NB4 (cell line): ENCODE data around the gene HNRNPAB.

ENCODE experiments used
- POLR2A ChIP-seq: IDR thresholded peaks from 2 replicates; pipeline ENCODE4 v1.6.1; 2011; ENCODE audit warnings: mild to moderate bottlenecking; ENCODE audit not compliant: insufficient read length; ENCODE audit errors: extremely low read depth
- TF ChIP-seq, protein P1 (sequence below): IDR thresholded peaks from one replicate; pipeline ENCODE4 v1.5.1; 2012; ENCODE audit warnings: low read depth, low read length
- TF ChIP-seq, protein P2 (sequence below): IDR thresholded peaks from 2 replicates; pipeline ENCODE4 v1.6.1; 2011; ENCODE audit warnings: low read depth, low read length

DNA sequence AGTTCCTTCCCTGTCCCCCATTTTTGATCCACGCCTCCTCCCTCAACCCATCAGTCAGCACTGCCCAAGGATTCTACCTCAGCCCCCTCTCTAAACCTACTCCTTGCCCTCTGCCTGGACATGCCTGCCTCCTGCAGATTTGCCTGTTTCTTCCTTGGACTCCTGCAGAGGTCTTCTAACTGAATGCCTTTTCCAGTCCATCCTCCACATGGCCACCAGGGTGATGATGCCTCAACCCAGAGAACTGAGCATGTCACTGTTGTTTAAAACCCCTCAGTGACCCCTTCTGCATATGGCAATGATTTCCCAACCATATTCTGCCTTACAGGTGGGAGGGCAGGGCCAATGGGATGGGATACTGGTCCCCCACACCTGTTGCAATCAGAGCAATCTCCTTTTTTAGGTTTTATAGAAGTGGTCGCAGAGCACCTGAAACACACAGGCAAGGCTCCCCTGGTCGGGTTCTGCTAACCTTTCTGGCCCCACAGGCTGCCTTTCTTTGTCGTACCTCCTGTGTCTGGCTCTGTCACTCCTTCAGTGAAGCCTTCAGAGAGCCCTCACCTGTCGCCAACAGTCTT is 19.0 kb downstream of the HNRNPAB start:
- TF ChIP-seq, protein P1, sequence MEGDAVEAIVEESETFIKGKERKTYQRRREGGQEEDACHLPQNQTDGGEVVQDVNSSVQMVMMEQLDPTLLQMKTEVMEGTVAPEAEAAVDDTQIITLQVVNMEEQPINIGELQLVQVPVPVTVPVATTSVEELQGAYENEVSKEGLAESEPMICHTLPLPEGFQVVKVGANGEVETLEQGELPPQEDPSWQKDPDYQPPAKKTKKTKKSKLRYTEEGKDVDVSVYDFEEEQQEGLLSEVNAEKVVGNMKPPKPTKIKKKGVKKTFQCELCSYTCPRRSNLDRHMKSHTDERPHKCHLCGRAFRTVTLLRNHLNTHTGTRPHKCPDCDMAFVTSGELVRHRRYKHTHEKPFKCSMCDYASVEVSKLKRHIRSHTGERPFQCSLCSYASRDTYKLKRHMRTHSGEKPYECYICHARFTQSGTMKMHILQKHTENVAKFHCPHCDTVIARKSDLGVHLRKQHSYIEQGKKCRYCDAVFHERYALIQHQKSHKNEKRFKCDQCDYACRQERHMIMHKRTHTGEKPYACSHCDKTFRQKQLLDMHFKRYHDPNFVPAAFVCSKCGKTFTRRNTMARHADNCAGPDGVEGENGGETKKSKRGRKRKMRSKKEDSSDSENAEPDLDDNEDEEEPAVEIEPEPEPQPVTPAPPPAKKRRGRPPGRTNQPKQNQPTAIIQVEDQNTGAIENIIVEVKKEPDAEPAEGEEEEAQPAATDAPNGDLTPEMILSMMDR, result no peak
- TF ChIP-seq, protein P2, sequence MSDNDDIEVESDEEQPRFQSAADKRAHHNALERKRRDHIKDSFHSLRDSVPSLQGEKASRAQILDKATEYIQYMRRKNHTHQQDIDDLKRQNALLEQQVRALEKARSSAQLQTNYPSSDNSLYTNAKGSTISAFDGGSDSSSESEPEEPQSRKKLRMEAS, result no peak
- no peak for TF ChIP-seq POLR2A
